ENCODE results near the gene CYP4F2.
"Not testable (repeated sequence)": the region's sequence is repeated elsewhere in the genome, so short reads cannot be mapped to it uniquely, and the experiment has no call there.

Gene CYP4F2

GRCh38 chr19:15899561-15899960, 1.7 kb upstream of the CYP4F2 start:
- not testable (repeated sequence) for DNase-seq

- peak in 1 of 2 donors; percentile 10 for DNase-seq
Measured at GRCh38 chr19:15897026-15897737, 692 bp downstream of the CYP4F2 start.

DNA sequence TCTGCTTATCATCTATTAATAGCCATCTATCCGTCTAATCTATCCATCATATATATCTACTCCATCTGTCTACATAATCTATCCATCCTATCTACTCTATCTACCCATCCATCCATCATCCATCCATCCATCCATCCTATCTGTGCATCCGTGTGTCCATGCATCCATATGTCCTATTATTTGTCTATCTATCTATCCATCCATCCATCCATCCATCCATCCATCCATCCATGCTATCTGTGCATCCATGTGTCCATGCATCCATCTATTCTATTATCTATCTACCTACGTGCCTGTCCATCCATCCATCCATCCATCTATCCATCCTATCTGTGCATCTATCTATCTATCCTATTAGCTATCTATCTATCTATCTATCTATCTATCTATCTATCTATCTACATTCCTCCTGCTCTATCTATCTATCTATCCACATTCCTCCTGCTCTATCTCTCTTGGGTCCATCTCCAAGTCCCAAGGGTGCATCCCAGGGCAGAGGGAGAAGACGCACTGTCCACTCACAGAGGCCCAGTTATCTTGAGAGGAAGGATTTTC, 1.9 kb downstream of the CYP4F2 start:
- DNase-seq, result no peak

- no peak for DNase-seq
Measured at GRCh38 chr19:15894359-15894758, 3.5 kb downstream of the CYP4F2 start.

DNA sequence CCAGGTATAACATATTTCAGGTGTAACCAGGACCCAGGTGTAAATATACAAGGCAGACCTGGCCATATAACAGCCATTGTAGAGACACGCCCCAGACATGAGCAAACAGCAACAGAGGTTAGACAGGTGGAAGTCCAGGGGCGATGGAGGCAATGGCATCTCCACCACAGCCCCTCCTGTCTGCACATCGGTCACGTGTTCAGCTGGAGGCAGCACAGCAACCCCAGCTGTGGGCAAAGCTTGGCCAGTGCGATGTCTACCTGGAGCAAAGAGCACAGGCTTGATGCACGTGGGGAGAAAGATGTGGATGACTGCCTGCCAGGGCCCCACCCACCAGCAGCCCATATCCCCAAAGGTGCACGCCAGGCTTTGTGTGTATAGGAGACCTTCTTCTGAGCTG, 4.4 kb downstream of the CYP4F2 start:
- DNase-seq, result no peak

GRCh38 chr19:15892012-15892411, 5.9 kb downstream of the CYP4F2 start:
- DNase-seq, result no peak

- no peak for DNase-seq
Measured at GRCh38 chr19:15891434-15891833, 6.4 kb downstream of the CYP4F2 start.

- not testable (repeated sequence) for DNase-seq
Measured at GRCh38 chr19:15889339-15889738, 8.5 kb downstream of the CYP4F2 start.

- no peak for DNase-seq
Measured at GRCh38 chr19:15885919-15886318, 12.0 kb downstream of the CYP4F2 start.

GRCh38 chr19:15885167-15885566, 12.7 kb downstream of the CYP4F2 start:
- no peak for DNase-seq

DNA sequence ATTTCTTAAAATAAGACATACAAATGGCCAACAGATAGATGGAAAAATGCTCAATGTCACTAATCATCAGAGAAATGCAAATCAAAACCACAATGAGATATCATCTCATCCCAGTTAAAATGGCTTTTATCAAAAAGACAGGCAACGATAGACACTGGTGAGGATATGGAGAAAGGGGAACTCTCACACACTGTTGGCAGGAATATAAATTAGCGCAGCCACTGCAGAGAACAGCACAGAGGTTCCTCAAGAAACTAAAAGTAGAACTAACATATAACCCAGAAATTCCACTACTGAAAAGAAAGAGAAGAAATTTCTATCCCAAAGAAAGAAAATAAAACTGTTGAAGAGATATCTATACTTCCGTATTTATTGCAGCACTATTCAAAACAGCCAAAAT, 14.5 kb downstream of the CYP4F2 start:
- DNase-seq, result peak in 1 of 2 donors; percentile 19

DNA sequence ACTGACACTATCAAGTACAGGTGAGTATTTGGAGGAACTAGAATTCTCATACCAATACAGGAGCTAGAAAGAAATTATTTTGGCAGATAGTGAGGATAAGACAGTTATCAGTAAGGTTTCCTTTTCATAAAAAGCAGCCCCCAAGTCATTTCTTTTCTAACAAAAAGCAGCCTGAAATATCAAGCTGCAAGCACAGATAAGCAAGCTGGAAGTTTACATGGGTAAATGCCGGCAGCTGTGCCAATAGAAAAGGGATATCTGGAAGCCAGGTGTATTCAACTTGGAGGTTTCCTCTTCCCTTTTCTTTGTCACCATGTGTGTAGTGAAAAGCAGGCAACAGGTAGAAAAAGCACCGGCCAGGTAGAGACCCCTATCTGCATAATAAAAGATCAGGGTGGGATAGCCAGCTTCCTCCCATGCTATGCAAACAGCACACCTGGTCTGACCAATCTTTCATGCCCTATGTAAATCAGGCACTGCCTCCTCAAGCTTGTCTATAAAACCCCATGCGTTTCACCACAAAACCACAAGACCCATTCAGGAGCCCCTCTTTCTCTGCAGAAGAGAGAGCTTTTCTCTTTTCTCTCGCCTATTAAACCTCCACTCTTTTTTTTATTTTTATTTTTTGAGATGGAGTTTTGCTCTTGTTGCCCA, 22.9 kb downstream of the CYP4F2 start:
- DNase-seq, result no peak

DNA sequence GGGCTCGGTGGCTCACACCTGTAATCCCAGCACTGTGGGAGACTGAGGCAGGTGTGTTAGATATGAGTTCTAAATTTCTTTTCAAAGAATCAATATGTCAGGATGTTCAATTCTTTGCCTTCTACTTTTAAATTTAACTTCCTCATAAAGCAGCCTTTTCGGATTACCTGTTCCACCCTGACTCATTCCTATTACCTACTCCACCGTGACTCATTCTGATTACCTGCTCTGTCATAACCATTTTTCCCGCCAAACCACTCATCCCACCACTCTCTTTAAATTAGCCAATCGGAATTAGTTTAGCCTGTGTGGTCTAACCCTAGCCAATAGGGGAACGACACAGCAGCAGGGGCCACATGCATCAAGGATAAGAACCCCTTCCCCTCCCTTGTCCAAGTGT, 24.1 kb downstream of the CYP4F2 start:
- not testable (repeated sequence) for DNase-seq

- peak in 1 of 2 donors; percentile 8 for DNase-seq
Measured at GRCh38 chr19:15871570-15871969, 26.3 kb downstream of the CYP4F2 start.

DNA sequence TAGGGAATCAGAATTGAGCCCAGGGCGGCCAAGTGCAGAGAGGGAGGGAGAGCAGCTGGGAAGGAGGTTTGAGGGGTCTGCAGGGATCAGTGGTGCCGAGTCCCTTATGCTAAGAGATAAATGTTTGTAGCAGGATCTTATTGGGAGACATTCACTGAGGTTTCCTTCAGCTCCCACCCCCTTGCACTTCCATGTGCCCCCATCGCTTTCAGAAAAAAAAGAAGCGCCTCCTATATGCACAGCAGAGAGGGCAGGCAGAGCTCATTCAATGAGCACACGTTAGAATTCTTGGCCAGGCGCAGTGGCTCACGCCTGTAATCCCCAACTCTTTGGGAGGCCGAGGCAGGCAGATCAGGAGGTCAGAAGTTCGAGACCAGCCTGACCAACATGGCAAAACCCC, 28.0 kb downstream of the CYP4F2 start:
- no peak for DNase-seq

- DNase-seq, result peak; percentile 39 to 57
Measured at GRCh38 chr19:15869109-15869555, 28.7 kb downstream of the CYP4F2 start.

DNA sequence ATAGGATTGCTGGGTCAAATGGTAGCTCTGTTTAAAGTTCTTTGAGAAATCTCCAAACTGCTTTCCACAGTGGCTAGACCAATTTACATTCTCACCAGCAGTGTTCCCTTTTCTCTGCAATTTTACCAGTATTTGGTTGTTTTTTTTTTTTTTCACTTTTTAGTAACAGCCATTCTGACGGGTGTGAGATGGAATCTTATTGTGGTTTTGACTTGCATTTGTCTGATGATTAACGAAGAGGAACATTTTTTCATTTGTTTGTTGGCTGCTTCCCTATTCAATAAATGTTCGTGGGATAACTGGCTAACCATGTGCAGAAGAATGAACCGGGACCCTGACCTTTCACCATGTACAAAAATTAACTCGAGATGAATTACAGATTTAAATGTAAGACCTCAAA, 31.2 kb downstream of the CYP4F2 start:
- no peak for DNase-seq

- no peak for DNase-seq
Measured at GRCh38 chr19:15864824-15865223, 33.0 kb downstream of the CYP4F2 start.

- DNase-seq, result no peak
Measured at GRCh38 chr19:15863272-15863671, 34.6 kb downstream of the CYP4F2 start.

DNA sequence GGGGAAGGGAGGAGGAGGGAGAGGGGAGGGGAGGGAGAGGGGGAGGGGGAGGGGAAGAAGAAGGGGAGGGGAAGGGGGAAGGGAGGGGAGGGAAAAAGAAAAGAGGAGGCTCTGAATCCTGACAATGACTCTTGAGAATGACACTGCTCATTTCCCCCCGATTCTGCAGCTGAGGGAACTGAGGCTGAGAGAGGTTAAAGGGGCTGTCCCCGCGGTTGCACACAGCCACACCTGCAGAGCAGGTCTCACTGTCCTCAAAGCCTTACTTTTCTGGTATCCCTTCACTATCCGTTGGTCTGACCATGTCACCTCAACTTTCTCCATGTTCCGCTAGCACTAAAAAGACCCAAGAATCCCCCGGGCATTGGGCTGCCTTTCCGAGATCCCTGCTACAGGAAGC, 35.4 kb downstream of the CYP4F2 start:
- no peak for DNase-seq

DNA sequence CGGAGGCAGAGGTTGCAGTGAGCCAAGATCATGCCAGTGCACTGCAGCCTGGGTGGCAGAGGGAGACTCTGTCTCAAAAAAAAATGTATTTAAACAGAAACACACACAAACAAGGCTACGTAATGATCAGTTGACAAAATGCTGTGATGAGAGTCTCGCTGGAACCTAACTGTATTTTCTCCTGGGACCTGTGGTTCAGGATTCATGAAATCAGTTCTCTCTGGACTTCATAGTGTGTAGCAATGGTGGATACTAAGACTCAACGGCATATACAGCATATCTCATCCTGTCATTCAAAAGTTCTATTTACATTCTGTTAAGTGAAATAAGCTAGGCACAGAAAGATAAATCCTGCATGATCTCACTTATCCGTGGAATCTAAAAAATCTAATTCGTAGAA, 37.4 kb downstream of the CYP4F2 start:
- no peak for DNase-seq

GRCh38 chr19:15859187-15859586, 38.7 kb downstream of the CYP4F2 start:
- DNase-seq, result no peak

DNA sequence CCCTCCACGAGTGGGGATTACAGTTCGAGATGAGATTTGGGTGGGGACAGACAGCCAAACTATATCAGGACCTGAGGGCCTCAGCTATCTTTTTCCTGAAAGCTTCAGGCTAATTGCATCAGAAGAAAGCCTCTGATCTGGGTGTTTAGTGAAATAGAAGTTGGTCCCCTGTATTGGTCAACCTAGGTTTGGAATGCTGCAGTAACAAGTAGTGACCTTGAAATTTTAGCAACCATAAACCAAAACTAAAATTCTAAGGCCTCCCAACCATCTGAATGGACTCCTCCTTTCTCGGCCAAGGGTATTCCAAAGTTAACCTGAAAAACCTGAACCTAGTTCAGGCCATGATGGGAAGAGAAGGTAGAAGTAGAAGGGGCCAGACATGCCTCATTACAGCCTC, 47.5 kb downstream of the CYP4F2 start:
- DNase-seq, result no peak

GRCh38 chr19:15846923-15847322, 51.0 kb downstream of the CYP4F2 start:
- no peak for DNase-seq

Data from inflammatory macrophage (primary cell).